GM18526 (cell line): Measurements from ENCODE around the gene CBR3.

Experiments
- POLR2A ChIP-seq: IDR thresholded peaks from 3 replicates; pipeline ENCODE4 v1.6.1; 2011; ENCODE audit not compliant: insufficient read length; ENCODE audit errors: extremely low read depth

CBR3 gene

DNA sequence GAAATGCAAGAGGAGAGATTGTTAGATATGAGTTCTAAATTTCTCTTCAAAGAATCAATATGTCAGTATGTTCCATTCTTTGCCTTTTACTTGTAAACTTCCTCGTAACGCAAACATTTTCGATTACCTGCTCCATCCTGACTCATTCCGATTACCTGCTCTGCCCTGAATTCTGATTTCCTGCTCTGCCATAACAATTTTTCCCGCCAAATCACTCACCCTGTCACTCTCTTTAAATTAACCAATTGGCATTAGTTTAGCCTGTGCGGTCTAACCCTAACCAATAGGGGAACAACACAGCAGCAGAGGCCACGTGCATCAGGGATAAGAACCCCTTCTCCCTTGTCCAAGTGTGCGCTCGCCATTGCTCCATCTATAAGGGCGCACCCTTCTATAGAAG, 25.0 kb upstream of the CBR3 start:
- no peak for TF ChIP-seq POLR2A

DNA sequence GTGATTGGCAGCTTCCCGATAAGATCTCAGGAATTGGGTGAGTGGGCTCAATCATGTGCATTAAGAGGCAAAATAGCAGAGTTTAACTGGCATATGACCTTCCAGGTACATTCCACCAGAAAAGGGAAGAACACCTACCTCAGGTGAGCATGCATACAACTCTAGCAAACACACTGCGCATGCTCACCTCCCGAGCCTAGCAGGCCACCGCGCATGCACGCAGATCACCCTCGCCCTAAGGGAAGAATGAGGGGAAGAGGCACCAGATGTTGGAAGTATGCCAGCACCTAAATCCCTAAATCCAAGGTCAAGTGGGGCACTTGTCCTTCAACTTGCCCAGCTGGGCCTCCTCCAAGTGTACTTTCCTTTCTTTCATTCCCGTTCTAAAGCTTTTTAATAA, 23.6 kb upstream of the CBR3 start:
- TF ChIP-seq POLR2A = no peak

DNA sequence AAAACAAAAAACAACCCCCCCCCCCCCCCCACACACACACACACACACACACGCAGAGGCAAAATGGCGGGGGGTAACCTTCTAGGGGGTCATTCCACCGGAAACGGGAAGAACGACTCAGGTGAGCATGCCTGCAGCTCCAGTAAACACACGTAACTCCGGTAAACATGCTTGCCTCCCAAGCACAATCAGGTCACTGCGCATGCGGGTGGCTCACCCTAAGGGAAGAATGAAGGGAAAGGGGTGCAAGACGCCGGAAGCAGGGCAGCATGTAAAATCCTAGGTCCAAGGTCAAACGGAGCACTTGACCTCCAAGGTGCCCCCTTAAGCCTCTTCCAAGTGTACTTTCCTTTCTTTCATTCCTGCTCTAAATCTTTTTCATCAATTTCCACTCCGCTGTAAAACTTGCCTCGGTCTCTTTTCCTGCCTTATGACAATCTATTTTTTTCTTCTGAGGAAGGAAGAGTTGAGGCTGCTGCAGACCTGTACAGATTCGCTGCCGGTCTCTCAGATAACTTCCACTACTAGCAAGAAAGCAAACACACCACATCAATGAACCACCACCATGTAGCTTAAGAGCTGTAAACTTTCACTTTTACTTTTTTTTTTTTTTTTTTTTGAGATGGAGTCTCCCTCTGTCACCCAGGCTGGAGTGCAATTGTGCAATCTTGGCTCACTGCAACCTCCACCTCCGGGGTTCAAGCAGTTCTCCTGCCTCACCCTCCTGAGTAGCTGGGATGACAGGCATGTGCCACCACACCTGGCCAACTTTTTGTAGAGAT, 21.0 kb upstream of the CBR3 start:
- no peak for TF ChIP-seq POLR2A

DNA sequence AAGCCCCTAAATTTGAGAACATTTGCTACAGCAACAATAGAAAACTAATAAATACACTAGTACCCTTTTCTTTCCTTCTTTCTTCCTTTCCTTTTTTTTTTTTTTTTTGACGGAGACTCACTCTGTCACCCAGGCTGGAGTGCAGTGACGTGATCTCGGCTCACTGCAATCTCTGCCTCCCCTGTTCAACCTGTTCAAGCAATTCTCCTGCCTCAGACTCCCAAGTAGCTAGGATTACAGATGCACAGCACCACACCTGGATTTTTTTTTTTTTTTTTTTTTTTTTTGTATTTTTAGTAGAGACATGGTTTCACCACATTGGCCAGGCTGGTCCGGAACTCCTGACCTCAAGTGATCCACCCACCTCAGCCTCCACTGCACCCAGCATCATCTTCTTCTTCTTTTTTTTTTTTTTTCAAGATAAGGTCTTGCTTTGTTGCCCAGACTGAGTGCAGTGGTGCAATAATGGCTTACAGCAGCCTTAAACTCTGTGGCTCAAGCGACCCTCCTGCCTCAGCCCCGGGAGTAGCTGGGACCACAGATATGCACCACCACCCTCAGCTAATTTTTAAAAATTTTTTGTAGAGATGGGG, 19.6 kb upstream of the CBR3 start:
- TF ChIP-seq POLR2A = no peak

DNA sequence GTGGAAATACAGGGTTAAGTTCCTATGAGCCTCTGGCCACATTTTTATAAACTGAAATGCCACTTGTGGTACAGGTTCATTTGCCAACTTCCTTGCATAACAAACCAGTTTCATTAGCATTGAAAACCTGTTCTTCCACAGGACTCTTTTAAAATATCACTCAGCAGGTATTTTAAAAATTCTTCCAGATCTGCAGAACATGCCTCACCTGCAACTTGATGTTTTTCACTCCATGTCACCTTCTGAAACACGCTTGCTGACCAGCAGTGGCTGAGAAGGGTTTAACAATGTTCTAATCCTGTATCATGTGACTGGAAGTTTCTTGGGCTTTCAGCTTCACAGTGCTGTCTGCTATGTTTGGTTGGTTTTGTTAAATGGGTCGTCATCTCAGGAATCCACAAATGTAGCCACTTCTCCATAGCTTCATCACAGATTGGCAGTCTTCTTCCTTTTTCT, 17.6 kb upstream of the CBR3 start:
- TF ChIP-seq POLR2A = no peak

DNA sequence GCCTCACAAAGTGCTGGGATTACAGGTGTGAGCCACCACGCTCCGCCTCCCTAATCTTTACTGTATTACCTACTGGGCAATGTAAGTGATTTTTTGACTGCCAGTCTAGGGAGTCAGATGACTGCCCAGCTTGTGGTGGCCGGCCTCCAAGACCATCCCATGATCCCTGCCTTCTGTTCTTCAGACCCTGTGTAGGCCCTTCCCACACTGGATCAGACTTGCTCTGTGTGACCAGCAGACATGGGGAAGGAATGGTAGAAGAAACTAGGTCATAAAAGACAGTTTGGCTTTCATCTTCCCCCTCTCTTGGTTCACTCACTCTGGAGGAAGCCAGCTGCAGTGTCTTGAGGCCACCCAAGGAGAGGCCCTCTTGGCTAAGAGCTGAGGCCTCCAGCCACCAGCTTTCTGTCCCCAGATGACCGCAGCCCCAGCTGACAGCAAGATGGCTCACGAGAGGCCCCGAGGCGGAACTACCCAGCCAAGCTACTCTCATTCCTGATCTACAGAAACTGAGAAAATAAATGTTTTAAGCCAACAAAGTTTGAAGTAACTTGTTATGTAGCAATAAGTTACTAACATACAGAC, 14.5 kb upstream of the CBR3 start:
- no peak for TF ChIP-seq POLR2A

DNA sequence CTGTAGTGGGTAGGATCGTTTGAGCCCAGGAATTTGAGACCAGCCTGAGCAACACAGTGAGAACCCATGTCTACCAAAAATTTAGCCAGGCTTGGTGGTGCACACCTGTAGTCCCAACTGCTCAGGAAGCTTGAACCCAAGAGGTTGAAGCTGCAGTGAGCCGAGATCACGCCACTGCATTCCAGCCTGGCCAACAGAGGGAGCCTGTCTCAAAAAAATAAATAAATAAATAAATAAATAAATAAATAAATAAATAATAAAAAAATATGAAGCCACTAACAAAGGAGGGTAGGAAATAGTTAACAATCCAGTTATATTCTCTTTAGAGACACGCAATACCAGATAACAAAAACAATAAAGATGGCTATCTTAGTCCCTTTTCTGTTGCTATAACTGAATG, 11.9 kb upstream of the CBR3 start:
- no peak for TF ChIP-seq POLR2A

DNA sequence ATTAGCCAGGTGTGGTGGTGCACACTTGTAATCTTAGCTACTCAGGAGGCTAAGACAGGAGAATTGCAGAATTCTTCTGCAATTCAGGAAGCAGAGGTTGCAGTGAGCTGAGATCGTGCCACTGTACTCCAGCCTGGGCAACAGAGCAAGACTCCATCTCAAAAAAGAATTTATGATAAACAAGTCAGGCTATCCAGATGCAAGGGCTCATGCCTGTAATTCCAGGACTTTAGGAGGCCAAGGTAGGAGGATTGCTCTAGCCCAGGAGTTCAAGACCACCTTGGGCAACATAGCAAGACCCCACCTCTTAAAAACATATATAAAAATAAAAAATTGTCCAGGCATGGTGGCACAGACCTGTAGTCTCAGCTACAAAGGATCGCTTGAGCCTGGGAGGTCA, 10.5 kb upstream of the CBR3 start:
- TF ChIP-seq POLR2A = no peak

DNA sequence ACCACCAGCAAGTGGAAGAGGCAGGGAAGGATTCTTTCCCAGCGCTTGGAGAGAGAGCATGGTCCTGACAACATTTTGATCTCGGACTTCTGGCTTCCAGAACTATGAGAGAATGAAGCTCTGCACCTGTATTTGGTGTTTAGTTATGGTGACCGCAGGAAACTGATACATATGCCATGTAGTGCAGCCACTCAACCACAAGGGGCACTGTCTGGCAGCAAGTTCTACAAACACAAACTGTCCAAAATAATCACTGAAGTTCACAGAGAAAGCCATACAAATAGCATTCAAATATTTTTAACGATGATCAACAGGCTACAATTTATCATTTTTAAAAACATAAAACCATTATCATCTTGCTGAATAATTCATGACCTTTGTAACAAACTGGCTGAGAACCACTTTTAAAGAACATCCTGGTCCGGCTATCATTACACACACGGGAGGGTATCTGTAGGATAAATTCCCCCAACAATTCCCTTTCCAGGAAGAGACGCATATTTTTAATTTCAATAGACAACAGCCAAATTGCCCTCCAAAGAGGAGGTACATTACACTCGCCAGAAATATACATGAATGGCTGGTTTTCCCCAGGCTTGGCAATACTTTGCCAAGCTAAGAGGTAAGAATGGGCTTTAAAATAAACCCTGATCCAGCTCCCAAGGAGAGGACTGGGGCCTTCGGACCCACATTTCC, 9.2 kb upstream of the CBR3 start:
- no peak for TF ChIP-seq POLR2A

DNA sequence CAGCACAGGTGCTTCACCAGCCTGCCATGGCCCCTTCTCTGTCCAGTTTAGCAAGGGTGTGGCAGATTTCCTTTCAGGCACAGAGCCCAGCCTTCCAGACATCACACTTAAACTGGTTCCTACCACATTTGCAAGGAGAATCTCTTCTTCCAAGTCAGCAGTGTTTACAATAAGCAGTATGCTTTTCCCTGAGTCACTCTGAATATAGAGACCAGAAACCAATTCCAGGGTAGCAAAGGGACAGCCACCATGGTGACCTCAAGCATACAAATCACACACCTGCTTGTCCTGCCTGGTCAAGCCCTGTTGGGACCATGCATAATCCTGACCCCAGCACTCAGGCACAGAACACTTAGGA, 8.7 kb upstream of the CBR3 start:
- TF ChIP-seq POLR2A = no peak

DNA sequence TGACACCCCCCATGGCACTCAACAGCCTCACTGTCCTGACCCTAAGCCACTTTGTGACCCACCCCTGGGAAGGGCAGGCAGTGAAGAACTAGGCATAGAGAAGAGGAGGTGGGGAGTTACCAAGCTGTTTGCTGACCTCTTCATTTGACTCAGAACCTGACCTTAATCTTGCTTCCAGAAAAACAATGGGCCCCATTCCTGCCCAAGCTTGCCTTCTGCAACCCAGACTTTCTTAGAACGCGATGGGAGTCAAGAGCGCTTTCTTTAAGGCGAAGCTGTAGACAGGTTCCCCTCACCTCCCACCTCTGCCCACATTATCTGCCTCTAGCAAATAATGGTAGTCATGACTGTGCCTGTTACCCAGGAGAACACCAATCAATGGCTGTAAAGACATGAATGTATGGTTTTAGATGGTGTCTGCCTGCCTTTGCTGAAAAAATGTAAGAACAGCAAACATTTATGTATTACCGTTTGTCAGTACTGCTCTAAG, 8.2 kb upstream of the CBR3 start:
- TF ChIP-seq POLR2A = no peak

DNA sequence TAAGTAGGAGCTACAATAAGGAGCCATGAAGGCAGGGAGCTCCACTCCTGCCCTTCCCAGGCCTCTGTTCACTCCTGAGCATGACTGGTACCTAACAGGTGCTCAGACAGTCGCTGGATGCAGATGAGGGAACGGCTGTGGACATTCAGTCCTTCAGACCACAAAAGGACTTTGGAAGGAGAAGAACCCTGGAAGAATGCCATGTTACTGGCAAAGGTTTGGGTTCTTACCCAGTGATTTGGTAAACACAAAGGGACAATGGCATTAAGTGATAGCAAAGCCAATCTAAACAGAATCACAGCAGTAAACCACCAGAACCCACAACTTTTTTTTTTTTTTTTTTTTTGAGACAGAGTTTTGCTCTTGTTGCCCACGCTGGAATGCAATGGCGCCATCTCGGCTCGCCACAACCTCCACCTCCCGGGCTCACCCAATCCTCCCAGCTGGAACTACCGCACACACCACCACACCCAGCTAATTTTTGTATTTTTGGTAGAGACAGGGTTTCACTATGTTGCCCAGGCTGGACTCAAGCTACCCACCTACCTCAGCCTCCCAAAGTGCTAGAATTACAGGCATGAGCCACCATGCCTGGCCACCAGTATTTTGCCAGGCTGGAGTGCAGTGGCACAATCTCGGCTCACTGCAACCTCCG, 7.5 kb upstream of the CBR3 start:
- TF ChIP-seq POLR2A = no peak

DNA sequence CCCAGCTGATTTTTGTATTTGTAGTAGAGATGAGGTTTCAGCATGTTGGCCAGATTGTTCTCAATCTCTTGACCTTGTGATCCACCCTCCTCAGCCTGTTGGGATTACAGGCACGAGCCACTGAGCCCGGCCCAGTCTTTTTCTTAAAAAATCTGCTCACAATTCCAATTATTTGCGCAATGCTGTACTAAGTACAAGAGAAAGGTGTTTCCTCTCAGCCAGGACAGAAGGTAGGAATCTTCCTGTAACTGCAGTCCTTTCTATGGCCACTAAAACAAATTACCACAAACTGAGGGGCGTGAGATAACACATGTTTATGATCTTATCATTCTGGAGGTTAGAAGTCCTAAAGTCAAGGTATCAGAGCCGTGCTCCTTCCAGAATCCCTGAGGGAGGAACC, 6.9 kb upstream of the CBR3 start:
- TF ChIP-seq POLR2A = no peak

DNA sequence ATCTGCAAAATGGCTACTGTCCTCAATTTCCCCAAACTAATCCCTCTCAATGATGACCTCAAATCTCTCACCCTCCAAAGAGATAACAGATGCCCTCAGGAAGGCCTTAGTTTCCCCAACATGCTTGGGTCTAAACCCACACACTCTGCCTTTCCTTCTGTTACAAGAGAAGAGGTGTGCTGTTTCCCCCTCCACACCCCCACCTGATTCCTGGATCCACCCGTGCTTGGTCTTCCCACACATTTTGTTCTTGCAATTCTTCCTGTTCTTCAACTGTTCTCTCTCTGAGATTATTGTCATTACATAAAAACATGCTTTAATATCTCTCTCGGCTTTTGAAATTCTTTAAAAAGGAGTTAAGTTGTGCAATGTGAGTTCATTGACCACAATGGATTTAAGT, 5.7 kb upstream of the CBR3 start:
- no peak for TF ChIP-seq POLR2A

DNA sequence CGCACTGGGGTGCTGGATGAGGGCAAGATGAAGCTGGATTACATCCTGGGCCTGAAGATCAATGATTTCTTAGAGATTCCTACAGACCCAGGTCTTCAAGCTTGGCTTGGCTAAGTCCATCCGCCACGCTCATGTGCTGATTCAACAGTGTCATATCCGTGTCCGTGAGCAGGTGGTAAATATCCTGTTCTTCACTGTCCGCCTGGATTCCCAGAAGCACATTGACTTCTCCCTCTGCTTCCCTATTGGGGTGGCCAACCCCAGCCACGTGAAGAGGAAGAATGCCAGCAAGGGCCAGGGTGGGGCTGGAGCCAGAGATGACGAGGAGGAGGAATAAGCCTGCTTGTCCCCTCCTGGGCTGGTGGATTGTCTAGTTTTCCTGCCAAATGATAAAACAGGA, 2.2 kb upstream of the CBR3 start:
- TF ChIP-seq POLR2A = no peak
